Gastrocnemius medialis (tissue), 4 donors: ENCODE results near the gene CAMTA1.

Experiments used
- POLR2A ChIP-seq, 2 donors: fragments of 450-650 bp; IDR thresholded peaks; one replicate each; pipeline ENCODE4 v1.6.1; 2017; ENCODE audit warnings: antibody characterized with exemption in 2 of 2, mild to moderate bottlenecking in 2 of 2, moderate library complexity in 2 of 2
- TF ChIP-seq, protein P1 (sequence below), 5 experiments: fragments of 450-650 bp in 3 of 5; fragments of 200-600 bp in 2 of 5; sonication (generic) in 2 of 5; IDR thresholded peaks in 4 of 5; conservative IDR thresholded peaks in 1 of 5; 1 replicate in 4 of 5; 2 replicates in 1 of 5; pipeline ENCODE4 v1.5.1; 2016 to 2019; ENCODE audit warnings: antibody characterized with exemption in 5 of 5, mild to moderate bottlenecking in 3 of 5, moderate library complexity in 3 of 5

DNA sequence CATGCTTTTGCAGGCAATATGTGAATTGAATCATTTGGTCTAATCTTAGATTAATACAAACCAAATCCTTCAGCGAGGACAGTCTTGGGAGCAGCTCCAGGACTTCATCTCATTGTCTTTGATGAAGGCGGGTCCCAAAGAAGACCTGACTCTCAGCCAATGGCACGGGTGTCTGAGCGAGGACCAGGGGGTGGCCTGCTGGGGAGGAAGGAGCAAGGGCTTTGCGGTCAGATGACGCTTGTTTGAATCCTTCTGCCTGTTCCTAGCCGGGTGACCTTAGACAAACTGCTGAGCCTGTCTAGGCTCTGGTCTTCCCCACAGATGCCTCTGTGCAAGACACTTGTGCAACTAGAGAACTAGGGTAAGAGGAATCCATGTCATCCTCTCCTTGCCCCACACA is 673.7 kb downstream of the CAMTA1 start:
- no peak for TF ChIP-seq POLR2A (IDR thresholded peaks at IDR 0.05)
- TF ChIP-seq, protein P1, sequence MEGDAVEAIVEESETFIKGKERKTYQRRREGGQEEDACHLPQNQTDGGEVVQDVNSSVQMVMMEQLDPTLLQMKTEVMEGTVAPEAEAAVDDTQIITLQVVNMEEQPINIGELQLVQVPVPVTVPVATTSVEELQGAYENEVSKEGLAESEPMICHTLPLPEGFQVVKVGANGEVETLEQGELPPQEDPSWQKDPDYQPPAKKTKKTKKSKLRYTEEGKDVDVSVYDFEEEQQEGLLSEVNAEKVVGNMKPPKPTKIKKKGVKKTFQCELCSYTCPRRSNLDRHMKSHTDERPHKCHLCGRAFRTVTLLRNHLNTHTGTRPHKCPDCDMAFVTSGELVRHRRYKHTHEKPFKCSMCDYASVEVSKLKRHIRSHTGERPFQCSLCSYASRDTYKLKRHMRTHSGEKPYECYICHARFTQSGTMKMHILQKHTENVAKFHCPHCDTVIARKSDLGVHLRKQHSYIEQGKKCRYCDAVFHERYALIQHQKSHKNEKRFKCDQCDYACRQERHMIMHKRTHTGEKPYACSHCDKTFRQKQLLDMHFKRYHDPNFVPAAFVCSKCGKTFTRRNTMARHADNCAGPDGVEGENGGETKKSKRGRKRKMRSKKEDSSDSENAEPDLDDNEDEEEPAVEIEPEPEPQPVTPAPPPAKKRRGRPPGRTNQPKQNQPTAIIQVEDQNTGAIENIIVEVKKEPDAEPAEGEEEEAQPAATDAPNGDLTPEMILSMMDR (IDR thresholded peaks at IDR 0.05 in 4 of 5, conservative IDR thresholded peaks at IDR 0.05 in 1 of 5) = no peak
